Cardiac fibroblast (primary cell): Measurements from ENCODE around the gene BACH2.
"Not testable (repeated sequence)": the region's sequence is repeated elsewhere in the genome, so short reads cannot be mapped to it uniquely, and the experiment has no call there.

Experiments used
- DNase-seq, 2 donors: peaks; one replicate each; pipeline versions ENCODE4 v3.0.0 to v3.0.0-alpha.2; 2010; ENCODE audit warnings: low read depth in 2 of 2
- H3K4me3 ChIP-seq, 2 donors: replicated peaks in 1 of 2; 1 replicate in 1 of 2; 2 replicates in 1 of 2; pipeline ENCODE4 v1.5.1; 2011; ENCODE audit warnings: low read depth in 2 of 2, low read length in 2 of 2, mild to moderate bottlenecking in 2 of 2, moderate library complexity in 1 of 2
- TF ChIP-seq, protein P1 (sequence below): IDR thresholded peaks from one replicate; pipeline ENCODE4 v1.5.1; 2011; ENCODE audit warnings: low read depth, mild to moderate bottlenecking, low read length, inconsistent platforms

Gene BACH2

DNA sequence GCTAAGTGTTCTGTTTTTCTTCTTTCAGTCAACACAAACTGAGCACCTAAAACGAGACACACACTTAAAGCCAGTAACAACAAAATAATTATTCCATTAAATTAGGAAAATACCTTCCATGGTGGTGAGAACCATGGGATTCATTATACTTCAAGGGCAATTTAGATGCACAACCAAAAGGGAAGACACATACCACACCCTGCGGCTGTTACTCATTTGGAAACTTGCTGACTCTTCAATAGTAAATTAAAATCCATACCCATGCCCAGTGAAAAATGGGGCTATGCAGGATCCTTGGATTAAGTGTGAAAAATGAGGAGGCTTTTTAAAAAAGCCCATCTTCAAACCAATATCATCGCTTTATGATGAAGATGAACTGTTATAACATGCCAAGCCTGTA, 259.7 kb downstream of the BACH2 start:
- DNase-seq = no peak
- no peak overlapping the region for H3K4me3 ChIP-seq
- TF ChIP-seq, protein P1, sequence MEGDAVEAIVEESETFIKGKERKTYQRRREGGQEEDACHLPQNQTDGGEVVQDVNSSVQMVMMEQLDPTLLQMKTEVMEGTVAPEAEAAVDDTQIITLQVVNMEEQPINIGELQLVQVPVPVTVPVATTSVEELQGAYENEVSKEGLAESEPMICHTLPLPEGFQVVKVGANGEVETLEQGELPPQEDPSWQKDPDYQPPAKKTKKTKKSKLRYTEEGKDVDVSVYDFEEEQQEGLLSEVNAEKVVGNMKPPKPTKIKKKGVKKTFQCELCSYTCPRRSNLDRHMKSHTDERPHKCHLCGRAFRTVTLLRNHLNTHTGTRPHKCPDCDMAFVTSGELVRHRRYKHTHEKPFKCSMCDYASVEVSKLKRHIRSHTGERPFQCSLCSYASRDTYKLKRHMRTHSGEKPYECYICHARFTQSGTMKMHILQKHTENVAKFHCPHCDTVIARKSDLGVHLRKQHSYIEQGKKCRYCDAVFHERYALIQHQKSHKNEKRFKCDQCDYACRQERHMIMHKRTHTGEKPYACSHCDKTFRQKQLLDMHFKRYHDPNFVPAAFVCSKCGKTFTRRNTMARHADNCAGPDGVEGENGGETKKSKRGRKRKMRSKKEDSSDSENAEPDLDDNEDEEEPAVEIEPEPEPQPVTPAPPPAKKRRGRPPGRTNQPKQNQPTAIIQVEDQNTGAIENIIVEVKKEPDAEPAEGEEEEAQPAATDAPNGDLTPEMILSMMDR = no peak

DNA sequence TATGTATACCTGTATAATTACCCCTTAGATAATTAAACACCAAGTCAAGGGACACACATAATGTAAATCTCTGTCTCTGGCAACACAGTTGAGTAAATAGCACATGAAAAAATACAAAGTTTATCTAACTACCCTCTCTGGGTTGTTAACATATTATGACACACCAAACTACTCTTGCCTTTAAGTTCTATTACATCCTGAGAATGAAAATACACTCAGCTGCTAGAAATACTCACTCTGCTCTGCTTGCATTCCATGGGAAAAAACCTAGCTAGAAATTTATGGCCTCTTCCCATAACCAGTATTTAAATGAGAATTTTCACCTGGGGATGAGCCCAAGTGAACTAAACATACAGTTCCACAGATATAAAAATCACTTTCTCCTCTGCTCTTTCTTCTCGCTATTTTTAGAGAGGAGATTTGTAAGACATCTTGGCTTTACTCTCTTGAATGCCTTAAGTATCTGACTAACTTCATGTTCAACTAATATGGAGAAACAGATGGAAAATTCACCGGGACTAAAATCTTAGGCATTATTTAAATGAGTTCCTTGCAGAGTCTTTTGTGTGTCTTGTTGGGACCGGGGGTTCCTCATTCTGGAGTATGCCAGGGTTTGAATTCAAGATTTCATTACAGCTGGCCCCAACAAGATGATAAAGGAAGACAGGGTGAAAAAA, 261.5 kb downstream of the BACH2 start:
- no peak overlapping the region for H3K4me3 ChIP-seq
- TF ChIP-seq, protein P1 = no peak
- DNase-seq = no peak

DNA sequence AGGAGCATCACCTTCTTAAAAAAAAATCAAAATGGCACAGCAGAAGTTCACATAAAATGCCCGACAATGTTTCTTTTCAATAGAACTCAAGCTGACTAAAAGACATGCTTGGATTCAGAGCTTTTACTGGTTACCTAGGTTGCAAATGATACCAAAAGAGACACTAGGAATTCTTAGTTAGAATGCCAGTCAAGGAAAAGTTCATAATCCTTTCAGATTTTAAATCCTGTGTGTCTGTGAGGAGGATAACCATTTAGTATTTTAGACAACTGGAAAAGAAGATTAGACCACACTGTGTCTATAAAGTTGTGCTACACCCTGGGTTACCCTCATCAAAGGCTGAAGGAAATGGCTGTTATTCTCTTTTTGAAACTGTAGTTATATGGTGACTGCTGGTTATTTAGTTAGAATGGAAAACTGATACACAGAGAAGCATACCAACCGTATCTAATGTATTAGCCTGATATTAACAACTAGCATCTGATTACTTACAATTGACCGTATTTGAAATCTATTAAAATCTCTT, 262.8 kb downstream of the BACH2 start:
- TF ChIP-seq, protein P1 = no peak
- DNase-seq = no peak
- no peak overlapping the region for H3K4me3 ChIP-seq

DNA sequence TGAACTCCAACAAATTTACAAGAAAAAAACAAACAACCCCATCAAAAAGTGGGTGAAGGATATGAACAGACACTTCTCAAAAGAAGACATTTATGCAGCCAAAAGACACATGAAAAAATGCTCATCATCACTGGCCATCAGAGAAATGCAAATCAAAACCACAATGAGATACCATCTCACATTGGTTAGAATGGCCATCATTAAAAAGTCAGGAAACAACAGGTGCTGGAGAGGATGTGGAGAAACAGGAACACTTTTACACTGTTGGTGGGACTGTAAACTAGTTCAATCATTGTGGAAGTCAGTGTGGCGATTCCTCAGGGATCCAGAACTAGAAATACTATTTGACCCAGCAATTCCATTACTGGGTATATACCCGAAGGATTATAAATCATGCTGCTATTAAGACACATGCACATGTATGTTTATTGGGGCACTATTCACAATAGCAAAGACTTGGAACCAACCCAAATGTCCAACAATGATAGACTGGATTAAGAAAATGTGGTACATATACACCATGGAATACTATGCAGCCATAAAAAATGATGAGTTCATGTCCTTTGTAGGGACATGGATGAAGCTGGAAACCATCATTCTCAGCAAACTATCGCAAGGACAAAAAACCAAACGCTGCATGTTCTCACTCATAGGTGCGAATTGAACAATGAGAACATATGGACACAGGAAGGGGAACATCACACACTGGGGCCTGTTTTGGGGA, 264.0 kb downstream of the BACH2 start:
- H3K4me3 ChIP-seq, DNase-seq: not testable (repeated sequence)

DNA sequence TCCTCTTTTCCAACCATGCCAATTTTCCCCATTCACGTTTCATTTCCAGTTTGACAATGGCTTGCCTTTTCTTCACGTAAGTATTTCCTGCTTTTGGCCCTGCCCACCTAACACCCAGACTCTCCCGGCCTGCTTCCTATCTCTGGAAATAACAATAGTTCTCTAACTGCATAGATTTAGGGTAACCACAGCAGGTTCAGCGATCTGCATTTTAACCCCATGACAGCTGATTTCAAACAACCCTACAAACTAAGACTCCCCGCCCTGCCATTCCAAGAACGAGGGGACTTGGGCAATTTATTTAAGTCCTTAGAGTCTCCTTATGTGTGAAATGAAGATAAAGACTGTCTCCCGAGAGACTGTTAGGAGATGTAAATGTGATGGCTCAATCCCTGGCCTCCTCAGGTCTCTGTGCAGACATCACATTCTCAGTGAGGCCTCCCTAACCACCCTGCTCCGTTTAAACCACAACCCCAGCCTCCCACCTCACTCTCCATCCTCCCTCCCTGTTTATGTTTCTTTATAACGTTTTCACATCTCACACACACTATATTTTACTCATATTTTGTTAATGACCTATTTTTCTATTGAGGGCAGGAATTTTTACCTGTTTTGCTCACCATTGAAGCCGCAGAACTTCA, 267.5 kb downstream of the BACH2 start:
- no peak overlapping the region for H3K4me3 ChIP-seq
- TF ChIP-seq, protein P1 = no peak
- no peak for DNase-seq

DNA sequence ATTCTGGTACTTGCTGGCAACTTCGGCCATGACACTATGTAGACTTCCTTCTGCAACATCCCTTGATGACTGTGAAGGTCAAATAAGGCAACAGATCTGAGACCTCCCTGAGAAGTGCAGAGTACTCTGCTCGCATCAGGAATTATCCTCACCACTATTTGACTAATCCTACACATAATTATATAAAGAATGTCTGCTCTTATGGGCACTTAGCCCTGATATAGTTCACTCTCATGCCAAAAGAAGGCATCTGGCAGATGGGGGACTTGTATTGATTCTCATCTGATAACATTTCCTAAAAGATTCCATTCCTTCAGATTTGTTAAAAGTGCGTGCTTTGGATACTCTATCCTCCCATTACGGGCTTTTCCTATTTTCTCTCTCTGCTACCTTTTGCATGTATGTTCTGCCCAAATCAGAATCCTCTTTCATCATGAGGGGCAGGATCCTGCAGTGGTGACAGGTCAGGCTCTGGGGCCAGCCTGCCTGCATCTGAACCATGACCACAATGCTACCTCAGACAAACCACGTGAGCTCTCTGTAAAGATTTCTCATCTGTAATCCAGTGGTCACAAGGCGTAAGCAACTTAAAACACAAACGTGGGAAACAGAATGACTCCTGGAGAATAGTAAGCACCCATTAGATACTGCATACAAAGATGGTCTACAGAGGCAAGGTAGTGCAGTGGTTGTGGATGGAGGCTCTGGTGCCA, 268.4 kb downstream of the BACH2 start:
- TF ChIP-seq, protein P1 = no peak
- no peak overlapping the region for H3K4me3 ChIP-seq
- DNase-seq = no peak
